HepG2 (cell line): ENCODE measurements around the gene MRM2. TPM values are rescaled to one million over a fixed set of nuclear protein-coding genes. Genes with fewer than 3 reads are reported as not detected.

Experiments
- ATAC-seq: fragments of 200-7000 bp; cut with Tn5 transposase; 3 replicates; pipeline ENCODE4 v1.9.1; 2020; ENCODE audit warnings: mild to moderate bottlenecking, moderate library complexity
- BruUV-seq: library from RNA; stranded (reverse); fragments of 400-500 nt; replicated peaks from 2 replicates; lab custom pipeline; 2021; lab: Mats Ljungman, UMichigan
- CTCF ChIA-PET: fragments of 300-600 bp; formaldehyde crosslinking; extraction: SDS; loops from one replicate; lab custom pipeline; 2021; ENCODE audit warnings: low total read pairs, inconsistent platforms, low intra/inter-chr PET ratio; lab: Yijun Ruan, JAX
- POLR2A ChIA-PET: fragments of 350-600 bp; sonication (Branson Sonifier 250); formaldehyde crosslinking; loops from one replicate; lab custom pipeline; 2020; ENCODE audit warnings: antibody characterized with exemption, inconsistent platforms; lab: Yijun Ruan, JAX
- DNase-seq: peaks from one replicate; pipeline ENCODE4 v3.0.0-alpha.2; 2015; ENCODE audit warnings: low spot score
- FAIRE-seq: peaks from 3 replicates; lab custom pipeline; 2011; peaks lifted over from hg19 to GRCh38; lab: Jason Lieb, UNC
- H2AFZ ChIP-seq: one replicate; pipeline ENCODE4 v1.6.1; 2011; ENCODE audit warnings: low read length, inconsistent platforms
- H3K27ac ChIP-seq: fragments of 300-600 bp; 3 replicates; pipeline ENCODE4 v1.8.0; 2011; ENCODE audit warnings: mixed run types, mild to moderate bottlenecking, mixed read lengths, low read length, inconsistent platforms; ENCODE audit not compliant: insufficient read depth; ENCODE audit errors: extremely low read length
- H3K27me3 ChIP-seq, 2 experiments: fragments of 200-600 bp in 1 of 2; 2 replicates in 1 of 2; 3 replicates in 1 of 2; pipeline versions ENCODE4 v1.6.0 to v1.8.0; 2011; ENCODE audit warnings: low read length in 2 of 2, mild to moderate bottlenecking in 2 of 2, moderate library complexity in 2 of 2, inconsistent platforms in 1 of 2; ENCODE audit not compliant: insufficient read depth in 2 of 2, control insufficient read depth in 1 of 2
- H3K36me3 ChIP-seq, 2 experiments: fragments of 200-600 bp in 1 of 2; replicated peaks in 1 of 2; 2 replicates in 1 of 2; 3 replicates in 1 of 2; pipeline versions ENCODE4 v1.5.1 to v1.8.0; 2011; ENCODE audit warnings: low read length in 2 of 2, inconsistent platforms in 1 of 2; ENCODE audit not compliant: insufficient read depth in 2 of 2, control insufficient read depth in 1 of 2
- H3K4me1 ChIP-seq: 2 replicates; pipeline ENCODE4 v1.5.1; 2012; ENCODE audit warnings: low read length, inconsistent platforms; ENCODE audit not compliant: insufficient read depth
- H3K4me2 ChIP-seq: 2 replicates; pipeline ENCODE4 v1.6.0; 2011; ENCODE audit warnings: low read depth, low read length, inconsistent platforms
- H3K4me3 ChIP-seq, 3 experiments: fragments of 200-600 bp in 1 of 3; sonication (generic), shearing (Covaris generic) in 1 of 3; replicated peaks in 1 of 3; 2 replicates each; pipeline ENCODE4 v1.5.1; 2011 to 2016; ENCODE audit warnings: low read length in 3 of 3, inconsistent platforms in 2 of 3, low read depth in 2 of 3, mild to moderate bottlenecking in 2 of 3, control low read depth in 1 of 3, mixed read lengths in 1 of 3; ENCODE audit not compliant: insufficient read depth in 1 of 3
- H3K79me2 ChIP-seq: one replicate; pipeline ENCODE4 v1.6.1; 2011; ENCODE audit warnings: low read length, inconsistent platforms; ENCODE audit not compliant: insufficient read depth
- H3K9ac ChIP-seq: 2 replicates; pipeline ENCODE4 v1.6.0; 2011; ENCODE audit warnings: mild to moderate bottlenecking, low read depth, low read length, inconsistent platforms; ENCODE audit not compliant: insufficient read depth
- H3K9me3 ChIP-seq: 2 replicates; pipeline ENCODE4 v1.5.1; 2012; ENCODE audit warnings: mild to moderate bottlenecking, low read length
- H4K20me1 ChIP-seq: 2 replicates; pipeline ENCODE4 v1.6.0; 2011; ENCODE audit warnings: inconsistent platforms, mild to moderate bottlenecking, low read length, moderate library complexity; ENCODE audit not compliant: insufficient read depth
- DZIP1 ChIP-seq: sonication (generic); formaldehyde crosslinking; IDR thresholded peaks from 2 replicates; pipeline ENCODE4 v1.5.0; 2020; ENCODE audit warnings: mild to moderate bottlenecking, missing genetic modification reagents
- FIP1L1 ChIP-seq: fragments of 200-400 bp; formaldehyde crosslinking; IDR thresholded peaks from 2 replicates; pipeline ENCODE4 v1.6.1; 2018; ENCODE audit warnings: low read depth, mild to moderate bottlenecking, low read length, moderate library complexity, borderline replicate concordance; ENCODE audit not compliant: insufficient read depth
- ZBTB2 ChIP-seq: sonication (generic); formaldehyde crosslinking; IDR thresholded peaks from 2 replicates; pipeline ENCODE4 v1.8.0; 2022; ENCODE audit warnings: low read depth, missing genetic modification reagents
- WGBS: methylation state at CpG from one replicate; pipeline ENCODE4 v1.1.6; 2017; ENCODE audit warnings: low lambda C conversion rate; 5-methylcytosine and 5-hydroxymethylcytosine counted together
- in situ Hi-C: cut with HindIII; loops from 2 replicates; pipeline ENCODE4 v1.10.0; 2017; ENCODE audit warnings: low pct_unique_long_range_greater_than_20kb; ENCODE audit not compliant: extremely low pct_ligation_motif_present
- intact Hi-C: fragments of 100-400 bp; cut with micrococcal nuclease; formaldehyde crosslinking; loops from one replicate; pipeline ENCODE4 v1.10.0; 2022; ENCODE audit not compliant: unreplicated experiment
- polyA plus RNA-seq, 8 experiments: library from polyadenylated mRNA; depleted of rRNA in 3 of 8; stranded (reverse) in 7 of 8; unstranded in 1 of 8; fragments of >200 nt; fragmentation: Illumina TruSeq in 4 of 8; extraction: Trizol in 4 of 8; gene quantifications; 2 replicates each; pipeline versions ENCODE4 v1.2.1 to v1.2.3, GENCODE V29; 2011 to 2016; ENCODE audit warnings: low read depth in 4 of 8, missing spikeins in 1 of 8, mixed read lengths in 1 of 8; ENCODE audit not compliant: insufficient read depth in 1 of 8
- total RNA-seq, 5 experiments: library from RNA; depleted of rRNA; stranded (reverse); fragments of >200 nt; fragmentation: Illumina TruSeq; extraction: Trizol; gene quantifications; 2 replicates each; pipeline ENCODE4 v1.2.3, GENCODE V29; 2016; ENCODE audit warnings: low read depth in 1 of 5

MRM2 gene
- total and polyA plus RNA-seq, 2 of the 13 experiments (the other 11 are each of a cell fraction or from before 2014, with no cell fraction given), result 13.2 to 34.2 TPM

DNA sequence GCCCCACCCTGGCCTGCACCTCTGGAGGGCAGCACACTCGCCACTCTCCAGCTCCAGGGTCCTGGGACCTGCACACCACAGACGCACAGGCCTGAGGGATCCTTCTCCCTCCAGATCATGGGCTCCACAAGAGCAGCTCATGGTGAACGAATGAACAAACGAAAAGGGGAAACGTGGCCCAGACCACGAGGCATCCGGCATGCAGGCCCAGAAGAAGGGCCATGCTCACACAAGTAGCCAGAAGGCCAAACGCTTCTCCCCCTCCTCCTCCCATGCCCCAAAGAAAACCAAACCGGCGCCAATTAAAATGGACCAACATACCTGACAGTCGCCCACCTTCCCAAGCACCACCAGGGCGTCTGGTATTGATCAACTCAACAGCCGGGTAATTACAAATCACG lies 39.6 kb downstream of the MRM2 start (continued):
- TF ChIP-seq DZIP1, result no peak

DNA sequence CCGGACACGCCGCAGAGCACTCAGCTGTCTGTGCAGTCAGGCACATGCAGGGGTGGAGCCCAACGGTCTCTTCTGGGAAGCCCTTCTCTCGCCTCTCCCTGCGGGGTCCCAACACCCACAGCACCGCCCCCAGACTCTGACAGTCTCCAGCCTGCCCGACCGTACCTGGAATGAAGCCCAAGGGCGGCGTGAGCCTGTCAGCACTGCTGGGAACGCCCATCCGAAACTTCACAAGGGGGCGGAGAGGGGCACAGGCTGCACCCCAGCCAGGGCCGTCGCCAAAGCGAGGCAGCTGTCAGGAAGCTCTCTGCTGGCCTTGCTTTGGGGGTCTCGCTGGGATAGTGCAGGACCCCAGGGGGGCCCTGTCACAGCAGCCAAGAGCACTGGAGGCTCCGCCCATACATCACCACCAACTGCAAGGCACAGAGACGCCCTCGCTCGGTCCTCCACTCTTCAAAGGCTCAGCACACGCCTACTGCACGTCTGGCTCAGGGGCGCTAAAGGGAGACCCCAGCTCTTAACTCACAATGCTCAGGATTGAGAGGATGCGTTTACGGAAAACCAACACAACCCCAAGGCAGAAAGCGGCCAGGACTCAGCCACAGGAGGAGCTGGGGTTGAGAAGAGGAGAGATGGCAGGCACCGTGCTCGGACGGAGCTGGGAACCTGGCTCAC lies 40.2 kb downstream of the MRM2 start:
- DNase-seq (no peak), ATAC-seq (no peak), FAIRE-seq (no peak)
- Histone ChIP-seq H3K79me2 (peaks cover 3% of the 10 kb centered on the region), H3K27me3 (no peaks in the 10 kb centered on the region), H4K20me1 (no peaks in the 10 kb centered on the region), H2AFZ (no peak overlapping the region), H3K4me1 (no peaks in the 10 kb centered on the region), H3K4me2 (no peak overlapping the region), H3K4me3 (no peak overlapping the region), H3K9me3 (no peaks in the 10 kb centered on the region), H3K9ac (no peak overlapping the region), H3K27ac (no peak overlapping the region), H3K36me3 (peaks cover 32 to 59% of the 10 kb centered on the region in 2 experiments; a peak in 4 of 5 replicates)
- ChIA-PET POLR2A (no interaction called here), CTCF (no interaction called here)
- in situ Hi-C loops, result loop anchor here (25.0 kb wide), 1 partner anchor 615 kb away; no protein-coding TSS in a partner anchor
- no peak for TF ChIP-seq FIP1L1
- no peak for TF ChIP-seq ZBTB2 (CRISPR knock-in tag)
- BruUV-seq, result no TSS peak
- intact Hi-C loops, result no loop called here
- WGBS, result 97% methylated on average over 21 of the region's 31 CpGs
